ENCODE data around the gene PRELP.

DNA sequence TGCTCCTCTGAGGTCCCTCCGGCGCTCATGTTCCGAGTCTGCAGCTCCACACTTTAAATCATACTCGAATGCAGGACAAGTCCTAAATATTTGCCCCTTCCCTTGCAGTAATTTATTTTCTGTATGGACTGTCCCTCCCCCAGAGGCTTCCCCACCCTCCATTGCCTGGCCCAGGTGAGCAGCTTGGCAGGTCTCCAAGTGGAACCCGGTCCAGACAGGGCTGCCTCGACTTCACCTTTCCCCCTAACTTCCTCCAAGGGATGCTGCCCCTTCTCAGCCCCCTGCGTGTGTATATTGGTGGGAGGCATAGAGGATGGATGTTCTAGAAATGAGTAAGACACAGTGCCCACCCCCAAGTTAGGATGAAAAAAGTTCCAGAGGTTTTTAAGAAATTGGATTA, 12.9 kb downstream of the PRELP start:
- TF ChIP-seq, protein P1, sequence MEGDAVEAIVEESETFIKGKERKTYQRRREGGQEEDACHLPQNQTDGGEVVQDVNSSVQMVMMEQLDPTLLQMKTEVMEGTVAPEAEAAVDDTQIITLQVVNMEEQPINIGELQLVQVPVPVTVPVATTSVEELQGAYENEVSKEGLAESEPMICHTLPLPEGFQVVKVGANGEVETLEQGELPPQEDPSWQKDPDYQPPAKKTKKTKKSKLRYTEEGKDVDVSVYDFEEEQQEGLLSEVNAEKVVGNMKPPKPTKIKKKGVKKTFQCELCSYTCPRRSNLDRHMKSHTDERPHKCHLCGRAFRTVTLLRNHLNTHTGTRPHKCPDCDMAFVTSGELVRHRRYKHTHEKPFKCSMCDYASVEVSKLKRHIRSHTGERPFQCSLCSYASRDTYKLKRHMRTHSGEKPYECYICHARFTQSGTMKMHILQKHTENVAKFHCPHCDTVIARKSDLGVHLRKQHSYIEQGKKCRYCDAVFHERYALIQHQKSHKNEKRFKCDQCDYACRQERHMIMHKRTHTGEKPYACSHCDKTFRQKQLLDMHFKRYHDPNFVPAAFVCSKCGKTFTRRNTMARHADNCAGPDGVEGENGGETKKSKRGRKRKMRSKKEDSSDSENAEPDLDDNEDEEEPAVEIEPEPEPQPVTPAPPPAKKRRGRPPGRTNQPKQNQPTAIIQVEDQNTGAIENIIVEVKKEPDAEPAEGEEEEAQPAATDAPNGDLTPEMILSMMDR (conservative IDR thresholded peaks at IDR 0.05 in 1 of 2, IDR thresholded peaks at IDR 0.05 in 1 of 2; ENCODE audit: extremely low read depth in 1 of 2, insufficient read depth in 1 of 2, low read depth in 1 of 2, low read length in 2 of 2): no peak
- no peak for TF ChIP-seq EZH2 (IDR thresholded peaks at IDR 0.05; ENCODE audit: borderline replicate concordance, low read length)
